HG03354 (cell line): Measurements from ENCODE around the gene SNRK.

Experiments used
- ATAC-seq: cut with Tn5 transposase; IDR thresholded peaks from one replicate; pipeline ENCODE4 v1.9.1; 2021; ENCODE audit warnings: mild to moderate bottlenecking; ENCODE audit not compliant: unreplicated experiment, poor library complexity, severe bottlenecking

Gene SNRK, protein sequence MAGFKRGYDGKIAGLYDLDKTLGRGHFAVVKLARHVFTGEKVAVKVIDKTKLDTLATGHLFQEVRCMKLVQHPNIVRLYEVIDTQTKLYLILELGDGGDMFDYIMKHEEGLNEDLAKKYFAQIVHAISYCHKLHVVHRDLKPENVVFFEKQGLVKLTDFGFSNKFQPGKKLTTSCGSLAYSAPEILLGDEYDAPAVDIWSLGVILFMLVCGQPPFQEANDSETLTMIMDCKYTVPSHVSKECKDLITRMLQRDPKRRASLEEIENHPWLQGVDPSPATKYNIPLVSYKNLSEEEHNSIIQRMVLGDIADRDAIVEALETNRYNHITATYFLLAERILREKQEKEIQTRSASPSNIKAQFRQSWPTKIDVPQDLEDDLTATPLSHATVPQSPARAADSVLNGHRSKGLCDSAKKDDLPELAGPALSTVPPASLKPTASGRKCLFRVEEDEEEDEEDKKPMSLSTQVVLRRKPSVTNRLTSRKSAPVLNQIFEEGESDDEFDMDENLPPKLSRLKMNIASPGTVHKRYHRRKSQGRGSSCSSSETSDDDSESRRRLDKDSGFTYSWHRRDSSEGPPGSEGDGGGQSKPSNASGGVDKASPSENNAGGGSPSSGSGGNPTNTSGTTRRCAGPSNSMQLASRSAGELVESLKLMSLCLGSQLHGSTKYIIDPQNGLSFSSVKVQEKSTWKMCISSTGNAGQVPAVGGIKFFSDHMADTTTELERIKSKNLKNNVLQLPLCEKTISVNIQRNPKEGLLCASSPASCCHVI

GRCh38 chr3:43286115-43286840, at the start of gene SNRK:
Gene SNRK, plus strand, starts transcription at chr3:43286540. Its CDS starts 16,664 bp downstream, at chr3:43303204.
- peak; percentile 85 for ATAC-seq

GRCh38 chr3:43238801-43239200, 47.5 kb upstream of the SNRK start:
- ATAC-seq = no peak

DNA sequence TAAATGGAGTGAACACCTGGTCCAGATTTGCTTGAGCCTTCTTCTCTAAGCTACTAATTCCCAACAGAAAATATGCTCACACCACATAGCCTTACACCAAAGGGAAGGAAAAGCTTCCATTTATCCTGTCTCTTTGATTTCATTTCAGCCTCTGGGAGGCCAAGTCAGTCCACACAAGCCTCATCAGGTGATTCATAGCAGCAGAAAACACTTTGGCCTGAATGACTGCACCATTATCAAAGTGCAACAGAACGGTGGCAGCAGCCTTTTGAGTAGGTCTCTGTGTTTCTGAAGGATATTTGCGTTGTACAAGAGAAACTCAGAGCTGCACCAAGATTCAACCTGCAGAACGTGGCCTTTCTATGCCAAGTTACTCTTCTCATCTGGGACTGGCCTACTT, 46.6 kb upstream of the SNRK start:
- ATAC-seq = no peak

GRCh38 chr3:43243590-43244587, 42.5 kb upstream of the SNRK start:
- ATAC-seq = no peak

- ATAC-seq = no peak
Measured at GRCh38 chr3:43244694-43245093, 41.6 kb upstream of the SNRK start.

DNA sequence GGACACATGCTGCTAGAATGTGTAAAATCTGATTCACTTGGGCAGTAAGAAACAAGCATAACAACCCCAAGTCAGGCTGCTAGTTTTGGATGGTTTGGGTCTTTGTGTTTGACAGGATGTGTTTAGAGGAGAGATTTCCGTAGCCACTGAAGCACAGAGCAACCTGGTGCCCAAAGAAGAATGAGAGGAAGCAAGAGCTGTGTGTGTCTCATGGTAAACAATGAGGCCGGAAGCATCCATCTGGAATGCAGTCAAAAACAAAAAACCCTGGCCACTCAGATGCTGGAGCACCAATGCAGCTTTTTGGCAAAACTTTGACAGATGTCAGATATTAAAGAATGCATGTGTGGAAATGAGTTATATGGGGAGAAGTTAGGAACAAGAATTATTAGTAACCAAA, 39.4 kb upstream of the SNRK start:
- peak; percentile 58 for ATAC-seq

DNA sequence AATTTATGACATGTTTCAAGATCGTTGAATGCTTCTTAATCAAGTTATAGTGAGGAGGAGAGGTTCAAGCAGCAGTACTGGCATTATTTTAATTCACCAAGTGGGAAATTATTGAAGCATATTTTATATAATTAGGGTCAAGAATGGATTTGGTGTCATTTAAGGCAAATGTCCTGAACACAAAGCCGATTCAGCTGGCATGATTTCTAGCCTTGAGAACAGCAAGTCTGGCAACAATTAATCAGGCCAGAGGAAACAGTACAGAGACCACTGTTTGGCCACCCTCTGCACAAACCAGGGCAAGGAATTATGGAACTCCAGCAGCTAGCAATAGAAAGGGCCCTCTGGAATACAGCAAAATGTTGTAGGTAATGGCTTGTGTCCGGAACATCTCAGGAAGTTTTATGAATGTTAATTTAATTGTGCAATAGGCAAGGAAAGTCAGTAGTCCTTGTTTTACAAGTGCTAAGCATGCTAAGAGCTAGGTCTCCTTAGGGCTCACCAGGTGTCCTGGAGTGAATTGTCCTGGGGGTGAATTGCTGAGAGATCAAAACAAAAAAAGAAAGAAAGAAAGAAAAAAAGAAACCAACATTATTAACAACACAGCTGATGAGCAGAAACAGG, 38.7 kb upstream of the SNRK start:
- no peak for ATAC-seq

DNA sequence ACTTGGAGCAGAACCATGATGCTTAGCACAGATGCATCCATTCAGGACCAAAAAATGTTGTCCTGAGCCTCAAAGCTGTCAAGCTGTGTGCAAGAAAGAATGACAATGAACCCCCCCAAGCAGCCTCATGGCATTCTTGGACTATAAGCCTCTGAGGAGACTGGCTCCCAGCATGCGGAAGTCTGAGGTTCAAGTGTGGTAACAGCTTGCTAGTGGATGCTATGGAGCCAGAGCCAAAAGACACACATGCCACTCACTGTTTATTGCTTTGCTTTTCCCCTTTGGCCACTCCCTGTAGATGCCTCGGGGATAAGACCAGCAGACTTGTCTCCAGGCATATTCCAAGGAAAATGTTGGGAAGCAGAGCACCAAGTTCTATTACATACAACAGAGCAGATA, 38.2 kb upstream of the SNRK start:
- no peak for ATAC-seq

DNA sequence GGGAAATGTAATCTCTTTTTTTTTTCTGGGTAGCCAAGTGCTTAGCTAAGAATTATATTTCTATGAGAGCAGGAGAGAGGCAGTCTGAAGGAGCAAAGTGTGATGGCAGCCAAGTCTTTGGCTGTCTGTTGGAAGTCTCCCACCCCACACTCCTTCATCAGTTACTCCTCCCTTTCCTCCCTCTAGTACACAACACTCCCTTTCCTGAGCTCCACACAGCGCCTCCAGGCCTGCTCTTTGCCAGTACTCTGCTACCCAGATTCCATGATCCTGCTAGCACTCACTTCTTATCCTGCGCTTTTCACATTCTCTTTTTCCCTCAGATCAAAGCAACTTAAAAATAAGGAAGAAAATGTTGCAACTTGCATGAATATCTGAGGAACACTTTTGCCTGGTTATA, 37.4 kb upstream of the SNRK start:
- ATAC-seq = no peak

GRCh38 chr3:43249405-43249804, 36.9 kb upstream of the SNRK start:
- no peak for ATAC-seq

DNA sequence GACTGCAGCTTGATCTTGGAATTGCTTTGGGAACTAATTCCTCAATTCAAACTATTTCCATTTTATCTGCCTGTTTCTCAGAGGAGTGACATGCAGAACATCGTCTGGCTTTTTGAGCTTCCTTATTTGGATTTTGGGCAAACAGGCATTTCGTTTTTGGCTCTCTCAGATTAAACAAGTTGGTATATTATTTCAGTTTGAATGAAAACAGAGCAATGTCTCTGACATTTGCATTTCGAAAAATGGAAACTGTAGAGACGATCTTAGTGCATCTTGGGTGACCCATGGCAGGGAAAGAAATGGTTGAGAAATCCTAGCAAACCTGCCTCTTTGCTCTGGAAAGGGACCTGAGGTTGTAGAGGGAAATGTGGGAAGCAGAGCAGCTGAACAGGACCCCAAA, 33.0 kb upstream of the SNRK start:
- ATAC-seq = no peak

DNA sequence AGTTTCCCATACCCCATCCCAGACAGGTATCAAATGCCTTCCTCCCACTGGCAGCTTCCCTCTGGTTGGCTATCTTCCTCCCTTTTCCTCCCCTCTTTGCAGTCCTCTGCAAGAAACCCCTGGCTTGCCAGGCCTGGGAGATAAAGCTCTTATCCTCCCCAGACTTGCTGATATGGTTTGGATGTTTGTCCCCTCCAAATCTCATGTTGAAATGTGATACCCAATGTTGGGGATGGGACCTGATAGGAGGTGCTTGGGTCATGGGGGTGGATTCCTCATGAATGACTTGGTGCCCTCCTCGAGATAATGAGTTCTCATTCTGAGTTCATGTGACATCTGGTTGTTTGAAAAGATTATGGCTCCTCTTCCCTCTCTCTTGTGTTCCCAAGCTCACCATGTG, 32.2 kb upstream of the SNRK start:
- no peak for ATAC-seq

DNA sequence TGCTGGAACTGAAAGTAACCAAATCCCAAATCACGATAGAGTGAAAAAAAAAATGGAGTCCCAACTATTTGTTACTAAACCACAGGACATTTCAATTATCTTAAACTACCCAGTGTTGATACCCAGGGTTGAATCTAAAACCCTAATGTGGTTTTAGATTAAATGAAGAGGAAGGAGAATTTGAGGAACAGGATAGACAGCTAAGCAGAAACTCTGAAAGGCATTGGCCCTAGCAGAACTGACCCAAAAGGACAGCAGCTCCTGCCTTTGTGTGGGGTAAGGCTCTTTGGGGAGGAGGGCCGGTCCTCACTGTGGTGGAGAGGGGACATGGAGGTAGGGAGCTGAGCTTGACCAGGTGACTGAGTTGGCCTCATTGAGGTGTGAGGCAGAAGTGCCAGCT, 30.7 kb upstream of the SNRK start:
- ATAC-seq = no peak

DNA sequence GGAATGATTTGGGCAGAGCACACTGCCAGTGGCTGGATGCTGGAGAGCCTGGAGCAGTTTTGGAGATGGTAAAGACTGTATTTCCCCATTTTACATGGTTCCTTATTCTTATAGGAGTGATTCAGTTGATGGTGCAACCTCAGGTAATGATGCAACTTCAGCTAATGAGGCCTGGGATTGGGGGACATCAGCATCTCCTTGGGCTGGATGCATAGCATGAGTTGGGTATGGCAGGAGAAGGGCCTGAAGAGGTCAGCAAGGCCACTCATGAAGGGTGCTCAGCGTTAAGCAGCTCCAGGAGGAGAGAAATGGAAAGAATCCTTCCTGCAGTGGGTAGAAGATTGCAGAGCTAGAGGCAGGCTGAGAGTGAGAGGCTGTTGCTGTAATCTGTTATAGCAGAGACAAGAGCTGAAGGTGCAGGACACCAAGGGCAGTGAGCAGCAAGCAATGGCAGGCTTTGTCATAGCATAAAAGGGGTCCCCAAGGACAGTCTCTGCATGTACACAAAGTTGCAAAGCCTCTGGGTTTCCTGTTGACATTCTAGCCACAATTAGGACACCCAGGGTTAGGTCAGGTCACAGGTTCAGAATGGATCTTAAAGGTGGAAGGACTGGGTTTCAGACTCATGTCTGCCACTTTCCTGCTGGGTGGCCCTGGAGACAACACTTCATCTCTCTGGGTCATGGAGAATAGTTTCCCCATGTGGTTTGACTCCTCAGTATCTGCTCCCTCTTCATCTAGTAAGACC, 29.5 kb upstream of the SNRK start:
- no peak for ATAC-seq

- ATAC-seq = no peak
Measured at GRCh38 chr3:43257850-43258249, 28.5 kb upstream of the SNRK start.

- no peak for ATAC-seq
Measured at GRCh38 chr3:43259626-43260025, 26.7 kb upstream of the SNRK start.

DNA sequence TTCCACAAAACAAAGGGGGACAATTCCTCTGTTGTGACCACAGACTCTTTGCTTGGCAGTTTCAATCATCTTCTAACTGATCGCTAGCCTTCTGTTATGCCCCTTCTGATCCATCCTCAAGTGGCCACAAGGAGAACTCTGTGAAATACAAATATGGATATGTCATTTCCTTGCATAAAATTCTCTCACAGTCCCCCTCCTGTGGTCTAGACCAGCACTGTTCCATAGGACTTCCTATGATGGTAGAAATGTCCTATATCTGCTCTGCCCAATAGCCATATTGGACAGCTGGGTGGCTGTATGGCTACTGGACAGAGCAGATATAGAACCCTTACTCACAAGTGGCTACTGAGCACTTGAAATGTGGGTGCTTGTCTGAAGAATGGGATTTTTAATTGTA, 25.9 kb upstream of the SNRK start:
- no peak for ATAC-seq

DNA sequence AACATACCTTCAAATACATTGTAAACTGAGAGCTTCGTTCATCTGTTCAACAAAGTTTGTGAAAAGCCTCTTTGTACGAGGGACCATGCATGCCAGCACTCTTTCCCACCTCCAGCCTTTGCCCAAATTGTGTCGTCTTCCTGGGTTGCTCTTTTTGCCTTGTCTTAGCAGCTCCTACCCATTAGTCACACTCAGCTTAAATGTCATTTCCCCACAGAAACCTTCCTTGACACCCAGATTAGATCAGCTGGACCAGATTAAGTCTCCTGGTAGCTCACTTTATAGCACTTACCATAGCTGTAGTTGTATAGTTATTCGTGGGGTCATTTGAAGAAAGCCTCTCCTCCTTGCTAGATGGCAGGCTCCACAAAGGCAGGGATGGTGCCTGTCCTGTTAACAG, 24.1 kb upstream of the SNRK start:
- ATAC-seq = no peak
